SIG-M5 (cell line): ENCODE results near the gene MXD4.

Experiments
- DNase-seq: peaks from one replicate; lab custom pipeline; 2025; lab: John Stamatoyannopoulos, UW

Gene MXD4

DNA sequence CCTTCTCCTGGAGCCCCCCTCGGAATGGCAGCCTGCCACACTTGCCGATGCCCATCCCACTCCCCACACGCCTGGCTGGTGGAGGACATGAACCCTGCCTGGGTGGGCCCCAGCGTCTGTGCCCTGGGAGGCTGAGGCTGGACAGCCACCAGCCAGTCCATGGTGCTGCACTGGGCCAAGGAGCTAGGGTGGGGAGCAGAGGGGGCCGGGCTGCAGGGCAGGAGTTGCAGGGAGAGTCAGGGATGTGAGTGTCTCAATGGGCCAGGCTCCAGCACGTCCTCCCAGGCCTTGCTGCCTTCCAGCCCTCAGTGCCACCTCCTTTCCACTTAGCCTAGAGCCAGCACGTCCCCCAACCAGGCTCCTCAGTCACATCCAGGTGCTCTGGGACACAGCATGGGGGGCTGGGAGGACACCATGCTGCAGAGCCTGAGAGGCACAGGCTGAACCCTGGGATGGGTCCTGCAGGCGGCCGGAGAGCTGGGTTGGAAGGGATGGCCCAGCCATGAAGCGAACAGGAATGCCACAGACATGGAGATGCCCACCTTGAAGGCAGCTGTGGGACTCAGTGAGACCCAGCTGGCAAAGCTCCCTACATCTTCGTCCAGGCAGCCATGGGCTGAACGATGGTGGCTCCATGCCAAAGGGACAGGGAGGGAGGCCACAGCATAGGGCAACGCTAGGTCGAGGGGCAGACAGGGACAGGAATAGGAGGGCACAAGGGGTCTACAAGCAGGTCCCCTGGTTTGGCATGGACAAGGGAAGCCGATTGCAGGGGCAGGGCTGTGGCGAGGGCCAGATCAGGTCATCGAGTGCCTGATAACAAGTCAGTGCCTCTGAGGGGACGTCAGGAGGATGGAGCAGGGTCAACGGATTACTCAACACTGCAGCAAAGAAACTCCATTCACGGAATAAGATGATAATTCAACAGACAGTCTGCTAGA, 30.1 kb upstream of the MXD4 start:
- no peak for DNase-seq

- no peak for DNase-seq
Observed at GRCh38 chr4:2290974-2291704, 29.2 kb upstream of the MXD4 start.

GRCh38 chr4:2290488-2290887, 28.6 kb upstream of the MXD4 start:
- no peak for DNase-seq

DNA sequence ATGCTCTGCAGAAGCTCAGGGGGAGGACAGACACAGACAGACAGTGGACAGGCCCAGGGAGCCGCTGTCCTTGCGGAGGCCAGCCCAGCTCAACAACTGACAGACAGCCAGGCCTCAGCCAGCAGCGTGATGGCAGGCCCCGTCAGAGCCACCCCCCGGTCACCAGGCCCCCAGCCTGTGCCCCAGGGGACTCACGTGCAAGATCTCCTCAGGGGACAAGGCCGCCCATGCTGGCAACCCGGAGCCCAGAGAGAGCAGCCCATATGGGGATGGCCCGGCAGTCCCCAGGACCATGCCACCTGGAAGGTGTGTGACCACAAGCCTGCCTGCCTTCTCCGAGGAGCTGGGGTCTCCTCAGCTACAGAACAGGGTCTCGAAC, 28.0 kb upstream of the MXD4 start:
- DNase-seq = no peak

DNA sequence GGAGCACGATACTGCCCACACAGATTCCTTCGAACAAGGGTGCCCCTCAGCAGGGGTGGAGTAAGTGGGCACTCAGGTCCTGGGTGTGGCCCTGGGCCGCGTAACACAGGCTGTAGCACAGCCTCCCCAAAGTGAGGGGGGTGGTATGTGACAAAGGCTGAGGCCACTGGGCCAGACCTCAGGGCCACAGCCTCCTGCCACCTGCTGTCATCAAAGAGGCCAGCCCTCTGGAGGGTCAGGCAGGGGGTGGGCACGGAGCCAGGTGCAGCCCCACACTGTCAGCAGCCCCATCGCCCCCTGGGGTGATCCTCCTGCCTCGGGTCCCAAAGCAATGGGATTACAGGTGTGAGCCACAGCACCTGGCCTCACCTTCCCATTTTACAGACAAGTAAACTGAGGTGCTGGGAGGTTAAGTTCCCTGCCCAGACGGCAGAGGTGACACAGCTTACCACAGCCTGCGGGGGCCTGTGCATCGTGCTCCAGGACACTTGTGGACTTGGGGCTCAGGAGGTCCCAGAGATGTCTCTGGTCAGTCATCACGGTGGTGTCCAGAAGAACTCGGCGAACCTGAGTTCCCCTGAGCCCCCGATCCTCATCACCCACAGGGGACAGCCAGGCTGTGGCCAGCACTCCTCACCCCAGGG, 27.5 kb upstream of the MXD4 start:
- DNase-seq = no peak

GRCh38 chr4:2288051-2288541, 26.2 kb upstream of the MXD4 start:
- no peak for DNase-seq

- DNase-seq = no peak
Observed at GRCh38 chr4:2287594-2287915, 25.6 kb upstream of the MXD4 start.

GRCh38 chr4:2286904-2287593, 25.1 kb upstream of the MXD4 start:
- no peak for DNase-seq

- no peak for DNase-seq
Observed at GRCh38 chr4:2285613-2286381, 23.9 kb upstream of the MXD4 start.

- no peak for DNase-seq
Observed at GRCh38 chr4:2284934-2285612, 23.2 kb upstream of the MXD4 start.

GRCh38 chr4:2284161-2284933, 22.4 kb upstream of the MXD4 start:
- DNase-seq = no peak

GRCh38 chr4:2283199-2283711, 21.3 kb upstream of the MXD4 start:
- DNase-seq = no peak

- no peak for DNase-seq
Observed at GRCh38 chr4:2281575-2282343, 19.9 kb upstream of the MXD4 start.

DNA sequence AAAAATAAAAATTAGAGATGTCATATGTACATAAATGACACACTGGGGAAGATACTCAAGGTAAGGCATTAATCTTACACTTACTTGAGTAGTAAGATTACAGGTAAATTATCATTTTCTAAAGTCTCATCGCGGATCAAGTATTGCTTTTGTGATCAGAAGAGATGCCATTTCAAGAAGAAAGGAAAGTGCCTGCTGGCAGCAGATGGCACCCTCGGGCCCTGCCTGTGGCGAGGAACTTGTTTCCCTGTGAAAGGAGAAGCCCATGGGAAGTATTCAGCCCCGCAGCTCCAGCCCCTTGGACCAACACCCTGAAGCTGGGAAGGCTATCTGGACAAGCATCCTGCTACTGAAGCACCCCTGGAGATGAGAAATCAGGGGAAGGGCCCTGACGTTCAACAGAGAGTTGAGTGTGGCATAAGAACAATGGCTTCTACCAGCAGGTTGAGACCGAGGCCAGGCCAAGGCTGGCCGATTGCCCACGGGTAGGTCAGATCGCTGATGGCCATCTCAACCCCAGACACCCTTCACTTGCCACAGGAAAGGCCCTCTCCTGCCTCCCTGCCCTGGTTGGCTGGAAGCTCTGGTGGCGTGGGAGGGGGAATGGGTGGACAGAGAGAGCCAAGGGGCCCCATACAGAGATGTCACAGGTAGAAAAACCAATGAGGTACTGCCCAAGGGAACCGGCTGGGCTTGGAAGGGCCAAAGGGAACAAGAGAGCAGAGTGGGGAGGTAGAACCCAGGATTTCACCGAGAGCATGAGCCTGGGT, 18.8 kb upstream of the MXD4 start:
- no peak for DNase-seq

- no peak for DNase-seq
Observed at GRCh38 chr4:2277956-2278355, 16.0 kb upstream of the MXD4 start.

DNA sequence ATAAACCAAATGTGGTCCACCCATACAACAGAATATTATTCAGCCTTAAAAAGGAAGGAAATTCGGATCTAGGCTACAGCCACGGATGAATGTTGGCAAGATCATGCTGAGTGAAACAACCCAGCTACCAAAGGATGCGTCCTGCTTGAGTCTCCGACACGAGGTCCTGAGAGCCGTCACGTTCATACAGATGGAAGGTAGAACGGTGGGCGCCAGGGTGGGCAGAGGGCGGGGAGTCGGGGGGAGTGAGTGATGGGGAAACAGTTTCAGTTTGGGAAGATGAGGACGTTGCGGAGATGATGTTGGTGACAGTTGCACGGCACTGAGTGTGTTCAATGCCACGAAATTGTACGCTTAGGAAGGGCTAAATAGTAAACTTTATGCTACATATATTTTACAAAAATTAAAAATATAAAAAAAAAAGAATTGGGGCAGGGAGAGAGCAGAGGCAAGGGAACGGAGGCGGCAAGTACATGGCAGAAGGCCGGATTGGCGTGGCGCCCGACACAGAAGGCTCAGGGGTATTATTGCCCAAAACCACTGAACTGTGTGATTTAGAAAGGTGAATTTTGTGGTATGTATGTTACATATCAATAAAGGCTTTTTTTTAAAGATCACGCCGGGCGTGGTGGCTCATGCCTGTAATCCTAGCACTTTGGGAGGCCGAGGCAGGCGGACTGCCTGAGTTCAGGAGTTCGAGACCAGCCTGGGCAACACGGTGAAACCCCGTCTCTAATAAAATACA, 14.8 kb upstream of the MXD4 start:
- DNase-seq = no peak

GRCh38 chr4:2275546-2276251, 13.8 kb upstream of the MXD4 start:
- no peak for DNase-seq
